ENCODE results near the gene ISCA1.

Gene ISCA1

GRCh38 chr9:86217076-86217755 is 65.1 kb downstream of the ISCA1 start:
- no peak for DNase-seq
- no peak for TF ChIP-seq CTCF (IDR thresholded peaks at IDR 0.05; ENCODE audit: low read depth, low read length, missing control alignments)
- no peaks in the 10 kb centered on the region for H3K36me3 ChIP-seq (replicated peaks)
- no peaks in the 10 kb centered on the region for H3K27me3 ChIP-seq (replicated peaks)
- H3K27ac ChIP-seq: no peak overlapping the region
- in situ Hi-C loops (cut with HindIII; ENCODE audit: low pct_ligation_motif_present, low sequenced_read_pairs): no loop called here
- no peak overlapping the region for H3K4me3 ChIP-seq (ENCODE audit: low read depth, low read length)

Data from brain microvascular endothelial cell (primary cell).